Hepatocyte (in vitro differentiated cells): ENCODE results near the gene MCF2L.

ENCODE experiments used
- CTCF ChIP-seq: fragments of 200-600 bp; sonication (generic); IDR thresholded peaks from 2 replicates; pipeline ENCODE4 v1.5.1; 2016; ENCODE audit warnings: antibody characterized with exemption, mild to moderate bottlenecking; ENCODE audit not compliant: poor library complexity
- EZH2 ChIP-seq: fragments of 200-600 bp; sonication (generic); IDR thresholded peaks from 2 replicates; pipeline ENCODE4 v1.6.1; 2016; ENCODE audit warnings: antibody characterized with exemption, mild to moderate bottlenecking, borderline replicate concordance
- EZH2phosphoT487 ChIP-seq: fragments of 200-600 bp; sonication (generic); IDR thresholded peaks from one replicate; pipeline ENCODE4 v1.6.1; 2018; ENCODE audit warnings: antibody characterized with exemption, mild to moderate bottlenecking, low read depth, moderate library complexity; ENCODE audit not compliant: unreplicated experiment, severe bottlenecking

GRCh38 chr13:113072376-113072775 is 103.4 kb downstream of the MCF2L start:
- TF ChIP-seq CTCF, result no peak
- no peak for TF ChIP-seq EZH2
- no peak for TF ChIP-seq EZH2phosphoT487
